ENCODE measurements around the gene FAM217A. TPM values are rescaled to one million over a fixed set of nuclear protein-coding genes. Genes with fewer than 3 reads are reported as not detected.

FAM217A gene
- total and polyA plus RNA-seq, 12 donors, result 0.17 TPM; not detected in 11

- peak in 1 of 7 donors; percentile 48 for DNase-seq
- Histone ChIP-seq H3K36me3 (replicated peaks in 1 of 2) (no peaks in the 10 kb centered on the region), H3K4me3 (peak overlapping the region in 1 of 4 donors; percentile 93), H3K27ac (peak overlapping the region in 3 of 5 donors; percentile 34 to 98 (median 38)), H3K4me1 (replicated peaks in 1 of 2) (peaks cover 25 to 49% of the 10 kb centered on the region in 2 donors), H3K9me3 (replicated peaks in 1 of 3) (no peaks in the 10 kb centered on the region), H3K27me3 (no peaks in the 10 kb centered on the region)
- intact Hi-C loops (cut with DNase I), result no loop called here
- WGBS, 4 donors, result 4 to 8% (median 6%) methylated on average over 1 of the region's 1 CpG
- no peak for TF ChIP-seq POLR2A (IDR thresholded peaks at IDR 0.05)
- TF ChIP-seq, protein P1, sequence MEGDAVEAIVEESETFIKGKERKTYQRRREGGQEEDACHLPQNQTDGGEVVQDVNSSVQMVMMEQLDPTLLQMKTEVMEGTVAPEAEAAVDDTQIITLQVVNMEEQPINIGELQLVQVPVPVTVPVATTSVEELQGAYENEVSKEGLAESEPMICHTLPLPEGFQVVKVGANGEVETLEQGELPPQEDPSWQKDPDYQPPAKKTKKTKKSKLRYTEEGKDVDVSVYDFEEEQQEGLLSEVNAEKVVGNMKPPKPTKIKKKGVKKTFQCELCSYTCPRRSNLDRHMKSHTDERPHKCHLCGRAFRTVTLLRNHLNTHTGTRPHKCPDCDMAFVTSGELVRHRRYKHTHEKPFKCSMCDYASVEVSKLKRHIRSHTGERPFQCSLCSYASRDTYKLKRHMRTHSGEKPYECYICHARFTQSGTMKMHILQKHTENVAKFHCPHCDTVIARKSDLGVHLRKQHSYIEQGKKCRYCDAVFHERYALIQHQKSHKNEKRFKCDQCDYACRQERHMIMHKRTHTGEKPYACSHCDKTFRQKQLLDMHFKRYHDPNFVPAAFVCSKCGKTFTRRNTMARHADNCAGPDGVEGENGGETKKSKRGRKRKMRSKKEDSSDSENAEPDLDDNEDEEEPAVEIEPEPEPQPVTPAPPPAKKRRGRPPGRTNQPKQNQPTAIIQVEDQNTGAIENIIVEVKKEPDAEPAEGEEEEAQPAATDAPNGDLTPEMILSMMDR (IDR thresholded peaks at IDR 0.05), result no peak
Measured at GRCh38 chr6:4023240-4023639, 55.7 kb downstream of the FAM217A start.

- intact Hi-C loops (cut with DNase I), result no loop called here
- Histone ChIP-seq H3K36me3 (replicated peaks in 1 of 2) (no peaks in the 10 kb centered on the region), H3K4me1 (replicated peaks in 1 of 2) (peaks cover 32 to 56% of the 10 kb centered on the region in 2 donors), H3K9me3 (replicated peaks in 1 of 3) (no peaks in the 10 kb centered on the region), H3K27me3 (no peaks in the 10 kb centered on the region), H3K4me3 (peak overlapping the region; percentile 19 to 93 (median 57)), H3K27ac (peak overlapping the region; percentile 82 to 99 (median 96))
- no peak for DNase-seq
- TF ChIP-seq, protein P1 (IDR thresholded peaks at IDR 0.05), result no peak
- no peak for TF ChIP-seq POLR2A (IDR thresholded peaks at IDR 0.05)
- WGBS, 4 donors, result 1 to 3% (median 2%) methylated on average over 13 to 15 of the region's 15 CpGs
Measured at GRCh38 chr6:4021854-4022695, 56.9 kb downstream of the FAM217A start.

GRCh38 chr6:4021133-4021853, 57.6 kb downstream of the FAM217A start:
- 0 to 1% (median 1%) methylated on average over 23 to 65 of the region's 65 CpGs for WGBS, 4 donors
- Histone ChIP-seq H3K27me3 (no peaks in the 10 kb centered on the region), H3K9me3 (replicated peaks in 1 of 3) (no peaks in the 10 kb centered on the region), H3K4me3 (peak overlapping the region; percentile 19 to 93 (median 57)), H3K36me3 (replicated peaks in 1 of 2) (no peaks in the 10 kb centered on the region), H3K4me1 (replicated peaks in 1 of 2) (peaks cover 35 to 56% of the 10 kb centered on the region in 2 donors), H3K27ac (peak overlapping the region; percentile 82 to 99 (median 96))
- peak; percentile 92 to 98 (median 97) for DNase-seq
- intact Hi-C loops (cut with DNase I), result no loop called here
- peak; percentile 70 to 93 for TF ChIP-seq POLR2A (IDR thresholded peaks at IDR 0.05)
- TF ChIP-seq, protein P1 (IDR thresholded peaks at IDR 0.05), result peak in 4 of 6 experiments; percentile 15 to 29 (median 16)

DNA sequence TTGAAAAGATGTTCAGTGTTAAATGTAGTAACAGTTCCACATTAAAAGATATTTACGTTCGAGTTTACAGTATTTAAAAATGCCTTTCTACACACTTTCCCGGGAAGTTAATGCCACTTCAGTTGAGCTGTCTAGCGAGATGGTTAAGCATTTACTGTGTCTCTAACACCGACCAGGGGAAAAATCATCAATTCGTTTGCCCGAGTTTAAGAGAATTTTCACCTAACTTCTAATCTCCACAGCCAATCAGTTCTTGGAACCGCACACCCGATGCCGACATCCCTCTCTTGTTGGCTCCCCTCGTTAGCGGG, 58.2 kb downstream of the FAM217A start:
- peaks cover 35 to 59% of the 10 kb centered on the region in 2 donors for H3K4me1 ChIP-seq (replicated peaks in 1 of 2)

More for the DNA sequence above, 58.2 kb downstream of the FAM217A start:
- Histone ChIP-seq H3K36me3 (replicated peaks in 1 of 2) (no peaks in the 10 kb centered on the region), H3K9me3 (replicated peaks in 1 of 3) (no peaks in the 10 kb centered on the region), H3K27ac (peak overlapping the region in 4 of 5 donors; percentile 88 to 99 (median 97)), H3K27me3 (no peaks in the 10 kb centered on the region), H3K4me3 (peak overlapping the region in 3 of 4 donors; percentile 25 to 93 (median 89))
- no peak for DNase-seq
- 1 to 5% (median 2%) methylated on average over 12 of the region's 12 CpGs for WGBS, 4 donors
- intact Hi-C loops (cut with DNase I), result no loop called here
- no peak for TF ChIP-seq POLR2A (IDR thresholded peaks at IDR 0.05)
- TF ChIP-seq, protein P1 (IDR thresholded peaks at IDR 0.05), result no peak

All from adrenal gland (tissue), 12 donors.